Ovary (tissue), 9 donors: ENCODE data around the gene GALNTL6. TPM values are rescaled to one million over a fixed set of nuclear protein-coding genes. Genes with fewer than 3 reads are reported as not detected.

Experiments
- DNase-seq, 5 donors: peaks; one replicate each; pipeline ENCODE4 v3.0.0-alpha.2; 2019 to 2020
- H3K27ac ChIP-seq, 2 donors: fragments of 200-600 bp; one replicate each; pipeline versions ENCODE4 v1.5.1 to v1.8.0; 2019 to 2022
- H3K27me3 ChIP-seq: fragments of 200-600 bp; one replicate; pipeline ENCODE4 v1.8.0; 2022
- H3K36me3 ChIP-seq: fragments of 200-600 bp; sonication (generic); one replicate; pipeline ENCODE4 v1.5.1; 2019
- H3K4me1 ChIP-seq: one replicate; pipeline ENCODE4 v1.8.1; 2013; ENCODE audit warnings: mild to moderate bottlenecking, moderate library complexity; ENCODE audit not compliant: insufficient read depth
- H3K4me3 ChIP-seq: fragments of 200-600 bp; sonication (generic); one replicate; pipeline ENCODE4 v1.5.1; 2017
- H3K9me3 ChIP-seq, 2 donors: fragments of 200-600 bp in 1 of 2; sonication (generic) in 1 of 2; one replicate each; pipeline versions ENCODE4 v1.5.1 to v1.8.1; 2013 to 2019; ENCODE audit warnings: mild to moderate bottlenecking in 1 of 2, moderate library complexity in 1 of 2
- CTCF ChIP-seq, 3 donors: fragments of 450-650 bp in 2 of 3; fragments of 200-600 bp in 1 of 3; IDR thresholded peaks; one replicate each; pipeline versions ENCODE4 v1.5.1 to v1.8.0; 2016 to 2022; ENCODE audit warnings: antibody characterized with exemption in 3 of 3, mild to moderate bottlenecking in 1 of 3
- EP300 ChIP-seq: sonication (generic); formaldehyde crosslinking; IDR thresholded peaks from one replicate; pipeline ENCODE4 v1.6.1; 2017; ENCODE audit warnings: antibody characterized with exemption
- POLR2A ChIP-seq: fragments of 450-650 bp; IDR thresholded peaks from one replicate; pipeline ENCODE4 v1.6.1; 2017; ENCODE audit warnings: antibody characterized with exemption, mild to moderate bottlenecking, moderate library complexity
- WGBS, 3 donors: extraction: QIAGEN DNeasy Blood & Tissue Kit in 1 of 3; methylation state at CpG; one replicate each; pipeline versions ENCODE4 v1.1.5 to v1.1.7; 2013 to 2017; 5-methylcytosine and 5-hydroxymethylcytosine counted together
- intact Hi-C, 4 donors: fragments of 100-400 bp; cut with DNase I; formaldehyde crosslinking; loops; one replicate each; pipeline versions ENCODE4 v1.11.0 to v1.15.1; 2022 to 2023
- polyA plus RNA-seq, 2 donors: library from polyadenylated mRNA; stranded (reverse); fragments of 200-250 nt in 1 of 2; fragments of 350-450 nt in 1 of 2; fragmentation: Illumina TruSeq in 1 of 2; extraction: RNeasy Lipid Tissue Mini Kit (QIAGEN cat#74804) in 1 of 2; gene quantifications; one replicate each; pipeline ENCODE4 v1.2.3, GENCODE V29; 2013 to 2014
- total RNA-seq, 7 donors: library from RNA; depleted of rRNA in 2 of 7; stranded (reverse); fragments of >200 nt in 2 of 7; fragmentation: NEBNext Ultra II Directional in 3 of 7; extraction: Animal tissue kit (Norgen Biotek cat#: 25700) in 3 of 7; gene quantifications; one replicate each; pipeline versions ENCODE4 v1.1.0 to v1.2.4, GENCODE V29; 2016 to 2023
- donor health status: DM: no; HTN: no; CAD: no; lungs with moderate emphysema.
- donor health status: DM: no; HTN: no; CAD: no.
- donor health status: Bipolar disorder and iron deficiency.
- donor health status: DM: yes; HTN: yes; CAD: no.
- donor health status: DM: no; HTN: no; CAD: no.
- donor health status: DM: yes; HTN: yes; CAD: no.

Gene GALNTL6
- total and polyA plus RNA-seq, 9 donors = 0.11 to 1.8 TPM; not detected in 7

GRCh38 chr4:172809319-172809718 is 996.1 kb downstream of the GALNTL6 start:
- intact Hi-C loops = no loop called here
- WGBS, 3 donors = 58 to 69% (median 67%) methylated on average over 7 of the region's 7 CpGs
- H3K27ac ChIP-seq = no peak overlapping the region

GRCh38 chr4:172813359-172813923 is 1000.2 kb downstream of the GALNTL6 start:
- DNase-seq = no peak
- Histone ChIP-seq H3K4me3 (no peak overlapping the region), H3K4me1 (no peaks in the 10 kb centered on the region), H3K27ac (no peak overlapping the region), H3K36me3 (no peaks in the 10 kb centered on the region), H3K9me3 (no peaks in the 10 kb centered on the region), H3K27me3 (no peaks in the 10 kb centered on the region)
- 76 to 81% (median 78%) methylated on average over 11 of the region's 11 CpGs for WGBS, 3 donors
- TF ChIP-seq EP300 (no peak), CTCF (IDR thresholded peaks at IDR 0.05) (no peak), POLR2A (no peak)
- intact Hi-C loops = no loop called here

More at GRCh38 chr4:172809319-172809718, 996.1 kb downstream of the GALNTL6 start:
- TF ChIP-seq POLR2A = no peak
- no peak for TF ChIP-seq CTCF (IDR thresholded peaks at IDR 0.05)
- no peak for TF ChIP-seq EP300
- no peaks in the 10 kb centered on the region for H3K4me1 ChIP-seq
- H3K27me3 ChIP-seq = no peaks in the 10 kb centered on the region
- no peaks in the 10 kb centered on the region for H3K36me3 ChIP-seq
- DNase-seq = no peak
- H3K4me3 ChIP-seq = no peak overlapping the region
- no peaks in the 10 kb centered on the region for H3K9me3 ChIP-seq

GRCh38 chr4:172815499-172816164 is 1002.4 kb downstream of the GALNTL6 start:
- Histone ChIP-seq H3K27ac (no peak overlapping the region), H3K4me1 (no peaks in the 10 kb centered on the region), H3K36me3 (no peaks in the 10 kb centered on the region), H3K9me3 (no peaks in the 10 kb centered on the region), H3K27me3 (no peaks in the 10 kb centered on the region), H3K4me3 (no peak overlapping the region)
- intact Hi-C loops = no loop called here
- 81 to 85% (median 81%) methylated on average over 8 of the region's 8 CpGs for WGBS, 3 donors
- no peak for TF ChIP-seq CTCF (IDR thresholded peaks at IDR 0.05)
- no peak for TF ChIP-seq EP300
- no peak for TF ChIP-seq POLR2A
- no peak for DNase-seq

GRCh38 chr4:172818901-172819300 is 1005.7 kb downstream of the GALNTL6 start:
- WGBS, 3 donors = 86 to 90% (median 88%) methylated on average over 1 of the region's 1 CpG
- intact Hi-C loops = no loop called here
- no peaks in the 10 kb centered on the region for H3K36me3 ChIP-seq
- H3K27me3 ChIP-seq = no peaks in the 10 kb centered on the region
- TF ChIP-seq CTCF (IDR thresholded peaks at IDR 0.05) (no peak), POLR2A (no peak), EP300 (no peak)
- no peak overlapping the region for H3K27ac ChIP-seq
- no peak for DNase-seq
- H3K9me3 ChIP-seq = no peaks in the 10 kb centered on the region
- no peaks in the 10 kb centered on the region for H3K4me1 ChIP-seq
- no peak overlapping the region for H3K4me3 ChIP-seq
